KOPT-K1 (cell line): ENCODE data around the gene CYP2A7.
"Not testable (repeated sequence)": the region's sequence is repeated elsewhere in the genome, so short reads cannot be mapped to it uniquely, and the experiment has no call there.

ENCODE experiments used
- H3K27ac ChIP-seq: fragments of 200-600 bp; sonication (generic); 2 replicates; pipeline ENCODE4 v1.5.1; 2016; ENCODE audit warnings: antibody characterized with exemption, mild to moderate bottlenecking, low read depth, low read length; ENCODE audit not compliant: poor library complexity, severe bottlenecking
- H3K36me3 ChIP-seq: fragments of 200-600 bp; sonication (generic); 2 replicates; pipeline ENCODE4 v1.5.1; 2017; ENCODE audit warnings: antibody characterized with exemption, mild to moderate bottlenecking, low read length, moderate library complexity; ENCODE audit not compliant: insufficient read depth
- H3K9me3 ChIP-seq: fragments of 200-600 bp; sonication (generic); 2 replicates; pipeline ENCODE4 v1.5.1; 2017; ENCODE audit warnings: antibody characterized with exemption, low read length, mild to moderate bottlenecking; ENCODE audit not compliant: insufficient read depth, poor library complexity, severe bottlenecking

Gene CYP2A7

GRCh38 chr19:40833728-40834533, 48.1 kb downstream of the CYP2A7 start:
- H3K9me3 ChIP-seq, H3K36me3 ChIP-seq, H3K27ac ChIP-seq: not testable (repeated sequence)

- not testable (repeated sequence) for H3K36me3 ChIP-seq, H3K27ac ChIP-seq, H3K9me3 ChIP-seq
Measured at GRCh38 chr19:40832431-40832790, 49.6 kb downstream of the CYP2A7 start.

- Histone ChIP-seq H3K36me3 (no peaks in the 10 kb centered on the region; the same call in 1 of the 2 replicates), H3K9me3 (no peaks in the 10 kb centered on the region), H3K27ac (no peak overlapping the region)
Measured at GRCh38 chr19:40831502-40832430, 50.3 kb downstream of the CYP2A7 start.

- H3K27ac ChIP-seq, H3K9me3 ChIP-seq, H3K36me3 ChIP-seq: not testable (repeated sequence)
Measured at GRCh38 chr19:40830741-40831140, 51.3 kb downstream of the CYP2A7 start.

- Histone ChIP-seq H3K9me3 (no peaks in the 10 kb centered on the region), H3K27ac (no peak overlapping the region), H3K36me3 (no peaks in the 10 kb centered on the region; the same call in 1 of the 2 replicates)
Measured at GRCh38 chr19:40829205-40829604, 52.8 kb downstream of the CYP2A7 start.

- no peaks in the 10 kb centered on the region for H3K9me3 ChIP-seq
- H3K27ac ChIP-seq = no peak overlapping the region
- no peaks in the 10 kb centered on the region; the same call in 1 of the 2 replicates for H3K36me3 ChIP-seq
Measured at GRCh38 chr19:40827386-40828247, 54.4 kb downstream of the CYP2A7 start.

- H3K36me3 ChIP-seq, H3K27ac ChIP-seq: not testable (repeated sequence)
Measured at GRCh38 chr19:40826699-40827385, 55.2 kb downstream of the CYP2A7 start.

GRCh38 chr19:40826312-40826698, 55.7 kb downstream of the CYP2A7 start:
- H3K9me3 ChIP-seq = not testable (repeated sequence)

More at GRCh38 chr19:40826699-40827385, 55.2 kb downstream of the CYP2A7 start:
- H3K9me3 ChIP-seq = not testable (repeated sequence)

GRCh38 chr19:40825460-40826095, 56.5 kb downstream of the CYP2A7 start:
- not testable (repeated sequence) for H3K27ac ChIP-seq, H3K9me3 ChIP-seq

More at GRCh38 chr19:40826312-40826698, 55.7 kb downstream of the CYP2A7 start:
- not testable (repeated sequence) for H3K36me3 ChIP-seq, H3K27ac ChIP-seq

More at GRCh38 chr19:40825460-40826095, 56.5 kb downstream of the CYP2A7 start:
- H3K36me3 ChIP-seq = not testable (repeated sequence)
